Measurements from ENCODE around the gene OTUD1.

DNA sequence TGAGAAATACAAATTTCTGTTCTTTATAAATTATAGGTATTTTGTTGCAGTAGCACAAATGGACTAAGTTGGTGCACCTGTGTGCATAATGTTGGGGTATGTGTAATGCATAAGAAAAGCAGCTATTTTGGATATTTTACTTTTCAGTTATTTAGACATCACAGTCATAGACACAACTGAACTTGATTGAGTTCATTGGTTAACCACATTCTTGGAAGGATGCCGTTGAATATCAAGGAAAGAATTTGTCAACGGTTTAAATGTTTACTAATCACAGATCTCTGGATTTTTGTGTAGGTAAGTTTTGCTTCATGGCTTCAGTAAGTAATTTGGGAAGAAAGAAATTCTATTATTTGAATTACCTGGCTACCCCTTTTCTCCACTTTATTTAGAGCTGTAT, 4.1 kb downstream of the OTUD1 start:
- TF ChIP-seq CTCF (IDR thresholded peaks at IDR 0.05 in 2 of 3, conservative IDR thresholded peaks at IDR 0.05 in 1 of 3; ENCODE audit: control insufficient read depth in 2 of 3, extremely low read depth in 1 of 3, insufficient read depth in 1 of 3, low read depth in 3 of 3, low read length in 3 of 3) = no peak
- no peak for TF ChIP-seq BCLAF1 (IDR thresholded peaks at IDR 0.05)
- no peak for TF ChIP-seq ATF3 (IDR thresholded peaks at IDR 0.05; ENCODE audit: borderline replicate concordance, extremely low read depth, low read depth, low read length)
- no peak for TF ChIP-seq ZNF384 (IDR thresholded peaks at IDR 0.05; ENCODE audit: borderline replicate concordance, low read depth, low read length)
- TF ChIP-seq TARDBP (IDR thresholded peaks at IDR 0.05; ENCODE audit: borderline replicate concordance) = no peak
- no peak for TF ChIP-seq POLR2A (IDR thresholded peaks at IDR 0.05; ENCODE audit: low read depth, low read length)
- no peak for TF ChIP-seq HDAC6 (IDR thresholded peaks at IDR 0.05; ENCODE audit: unreplicated experiment)
- TF ChIP-seq CHD2 (IDR thresholded peaks at IDR 0.05; ENCODE audit: borderline replicate concordance, low read depth, low read length) = no peak
- no peak for TF ChIP-seq EGR1 (IDR thresholded peaks at IDR 0.05; ENCODE audit: borderline replicate concordance in 1 of 2, low read depth in 2 of 2, low read length in 2 of 2)
- no peak for TF ChIP-seq CBX5 (IDR thresholded peaks at IDR 0.05; ENCODE audit: low read depth)

Measured in GM12878 (cell line).